Caki2 (cell line): ENCODE data around the gene NHERF1. TPM values are rescaled to one million over a fixed set of nuclear protein-coding genes. Genes with fewer than 3 reads are reported as not detected.

Experiments used
- DNase-seq: peaks from one replicate; pipeline ENCODE4 v3.0.0-alpha.2; 2015; ENCODE audit warnings: low read depth
- in situ Hi-C: cut with HindIII; loops from 2 replicates; pipeline ENCODE4 v1.10.0; 2016; ENCODE audit warnings: low sequenced_read_pairs, low pct_unique_long_range_greater_than_20kb, mixed read lengths
- total RNA-seq: library from RNA; depleted of rRNA; stranded (reverse); fragments of >200 nt; shearing (Covaris generic); gene quantifications from 2 replicates; pipeline ENCODE4 v1.2.3, GENCODE V29; 2014; ENCODE audit warnings: low replicate concordance

NHERF1 gene
- total RNA-seq, 1 experiment from 2014 or later = 21.0 TPM

DNA sequence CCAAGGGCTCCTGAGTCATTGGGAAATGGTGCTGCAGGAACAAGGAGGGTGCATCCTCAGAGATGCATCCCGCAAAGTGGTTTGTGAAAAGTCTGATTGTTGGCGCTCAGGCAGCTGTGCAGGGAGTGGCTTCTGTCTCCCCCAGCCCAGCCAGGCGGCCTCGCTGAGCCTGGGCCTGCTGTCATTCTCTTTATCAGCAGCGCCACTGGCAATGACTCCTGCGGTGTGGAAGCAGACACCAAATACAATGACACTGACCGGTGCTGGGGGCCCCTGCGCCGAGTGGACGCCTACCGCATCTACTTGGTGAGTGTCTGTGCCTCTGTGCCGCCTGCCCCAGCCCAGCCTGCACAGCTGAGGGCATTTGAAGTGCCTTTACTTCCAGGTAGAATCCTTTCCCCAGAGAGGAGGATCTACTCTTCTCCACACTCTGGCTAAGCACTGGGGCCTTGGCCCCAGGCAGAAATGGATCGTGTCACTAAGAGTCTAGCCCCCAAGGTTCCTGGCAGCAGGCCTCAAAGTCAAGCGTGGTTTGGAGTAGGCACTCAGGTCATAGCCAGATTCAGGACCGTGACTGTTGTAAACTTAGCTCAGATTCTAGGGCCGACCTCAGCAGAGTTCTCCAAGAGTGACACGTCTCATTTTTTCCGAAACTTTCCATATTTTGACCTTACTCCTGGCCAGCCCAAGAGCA, 47.0 kb downstream of the NHERF1 start:
- in situ Hi-C loops = no loop called here
- no peak for DNase-seq

DNA sequence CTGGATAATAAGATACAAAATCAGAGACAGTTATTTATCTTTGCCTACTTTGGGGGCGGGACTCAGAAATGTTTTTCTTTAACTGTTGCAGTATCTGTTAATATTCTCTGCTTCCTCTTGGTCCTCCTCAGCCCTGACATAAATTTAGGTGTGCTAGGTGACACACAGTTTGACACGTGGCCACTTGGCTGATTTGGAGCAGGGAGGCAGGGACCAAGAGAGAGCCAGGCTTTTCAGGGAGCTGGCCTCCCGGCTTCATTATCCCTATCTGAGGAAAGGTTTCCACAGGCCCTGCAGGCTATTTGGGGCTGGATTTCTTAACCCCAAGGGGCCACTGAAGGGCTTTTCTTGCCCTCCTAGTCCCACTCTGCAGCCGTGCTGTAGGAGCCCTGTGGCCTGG, 47.8 kb downstream of the NHERF1 start:
- no peak for DNase-seq
- in situ Hi-C loops = no loop called here

- in situ Hi-C loops = no loop called here
Measured at GRCh38 chr17:74796866-74797265, 48.4 kb downstream of the NHERF1 start.

GRCh38 chr17:74797824-74798223, 49.4 kb downstream of the NHERF1 start:
- in situ Hi-C loops = no loop called here
- DNase-seq = no peak

More at GRCh38 chr17:74796866-74797265, 48.4 kb downstream of the NHERF1 start:
- no peak for DNase-seq

- in situ Hi-C loops = no loop called here
- DNase-seq = peak; percentile 59
Measured at GRCh38 chr17:74798239-74798707, 49.8 kb downstream of the NHERF1 start.

- in situ Hi-C loops = no loop called here
- DNase-seq = no peak
Measured at GRCh38 chr17:74799097-74799496, 50.7 kb downstream of the NHERF1 start.

- DNase-seq = no peak
- in situ Hi-C loops = no loop called here
Measured at GRCh38 chr17:74800531-74800930, 52.1 kb downstream of the NHERF1 start.

DNA sequence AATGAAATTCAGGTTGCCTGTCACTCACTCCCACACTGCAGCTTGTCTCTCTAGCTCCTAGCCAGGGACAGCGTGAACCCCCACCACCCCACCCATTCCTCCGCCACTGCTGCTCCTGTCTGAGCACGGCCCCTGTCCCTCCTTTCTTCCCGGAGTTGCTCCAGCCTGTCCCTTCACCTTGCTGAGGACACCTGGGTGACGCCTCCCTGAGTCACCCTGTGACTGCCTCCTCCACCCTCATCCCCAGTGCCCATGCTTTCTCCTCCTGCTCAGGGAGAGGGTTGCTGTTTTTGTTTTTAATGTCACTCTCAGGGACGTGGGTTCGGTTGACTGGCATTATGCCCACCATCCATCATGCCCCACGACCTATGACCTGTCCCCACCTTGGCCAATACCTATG, 53.5 kb downstream of the NHERF1 start:
- in situ Hi-C loops = no loop called here

DNA sequence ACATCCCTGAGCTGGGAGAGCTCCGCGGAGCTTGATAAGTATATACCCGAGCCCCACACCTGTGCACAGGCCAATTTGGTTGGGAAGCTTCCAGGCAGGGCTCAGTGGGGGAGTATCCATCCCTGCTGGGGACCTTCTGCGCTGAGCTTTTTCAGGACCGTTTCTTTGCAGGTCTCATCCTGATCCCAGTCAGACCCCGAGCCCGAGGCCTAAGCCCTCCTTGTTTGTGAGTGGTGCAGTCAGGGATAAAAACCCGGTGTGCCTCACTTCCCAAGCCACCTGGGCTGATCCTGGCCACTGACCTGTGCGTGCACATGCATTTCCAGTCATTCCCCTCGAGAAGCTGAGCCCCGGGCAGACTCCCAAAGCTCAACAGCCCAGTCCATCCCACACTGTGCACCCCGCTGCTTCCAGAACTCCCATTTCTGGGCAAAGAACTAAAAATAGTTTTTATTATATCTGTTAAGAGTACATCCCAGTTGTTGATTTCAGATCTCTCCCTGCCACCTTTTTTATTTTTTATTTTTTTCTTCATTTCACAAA, 55.0 kb downstream of the NHERF1 start:
- in situ Hi-C loops = no loop called here
- DNase-seq = no peak

More for the DNA sequence above, 53.5 kb downstream of the NHERF1 start:
- DNase-seq = no peak

DNA sequence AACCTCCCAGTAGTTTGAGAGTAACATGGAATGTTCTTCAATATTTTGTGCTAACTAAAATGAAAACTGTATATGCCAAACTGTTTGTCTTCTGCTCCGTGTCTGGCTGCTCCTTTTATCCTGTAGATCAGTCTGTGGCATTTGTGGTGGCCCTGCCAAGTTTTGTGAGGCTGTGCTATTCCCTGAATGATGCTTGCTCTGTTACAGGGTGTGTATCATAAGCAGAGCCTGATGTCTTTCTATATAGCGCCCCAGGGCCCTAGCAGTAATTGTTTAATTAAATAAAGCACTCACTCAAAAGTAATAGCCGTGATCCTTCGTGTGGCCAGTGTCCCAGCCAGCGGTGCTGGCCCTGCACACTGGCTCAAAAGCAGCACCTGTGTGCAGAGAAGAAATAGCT, 55.5 kb downstream of the NHERF1 start:
- no peak for DNase-seq
- in situ Hi-C loops = no loop called here

GRCh38 chr17:74804683-74805082, 56.3 kb downstream of the NHERF1 start:
- in situ Hi-C loops = no loop called here
- no peak for DNase-seq

DNA sequence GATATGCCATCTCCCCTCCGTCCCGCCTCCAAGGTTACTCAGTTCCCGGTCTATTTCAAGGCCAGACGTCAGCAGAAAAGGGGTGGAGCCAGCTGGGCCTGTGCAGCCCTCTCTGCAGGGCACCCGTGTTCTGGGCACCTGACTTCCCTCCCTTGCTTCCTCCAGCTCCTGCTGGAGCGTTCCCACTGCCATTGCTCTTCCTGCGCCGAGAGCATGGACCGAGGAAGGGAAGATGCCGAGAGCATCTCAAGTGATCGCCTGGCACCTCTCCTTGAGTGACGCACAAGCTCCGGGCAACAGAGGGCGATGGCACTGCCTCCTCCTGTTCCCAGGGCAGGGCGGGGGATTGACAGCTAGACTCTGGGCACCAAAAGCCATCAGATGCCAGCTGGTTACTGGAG, 57.2 kb downstream of the NHERF1 start:
- DNase-seq = no peak
- in situ Hi-C loops = no loop called here

DNA sequence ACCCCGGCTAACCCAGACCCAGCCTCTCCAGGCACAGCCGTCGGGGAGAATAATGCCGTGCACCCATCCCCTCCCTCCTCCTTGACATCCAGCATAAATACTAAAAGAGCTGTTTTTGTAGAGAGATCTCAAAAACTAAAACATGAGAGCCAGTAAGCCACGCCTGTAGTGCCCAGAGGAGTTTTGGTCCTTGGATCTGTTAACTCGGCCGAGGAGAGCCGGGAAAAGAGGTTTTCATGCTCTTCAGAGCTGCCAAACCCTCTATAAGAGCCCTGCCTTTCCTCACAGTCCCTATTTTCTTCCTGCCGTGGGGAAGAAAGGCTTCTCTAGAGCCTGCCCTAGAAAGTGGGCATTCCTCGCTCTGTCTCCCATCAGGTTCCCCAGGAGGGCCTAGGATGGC, 57.9 kb downstream of the NHERF1 start:
- DNase-seq = no peak
- in situ Hi-C loops = no loop called here

- no peak for DNase-seq
- in situ Hi-C loops = no loop called here
Measured at GRCh38 chr17:74807441-74807840, 59.0 kb downstream of the NHERF1 start.

DNA sequence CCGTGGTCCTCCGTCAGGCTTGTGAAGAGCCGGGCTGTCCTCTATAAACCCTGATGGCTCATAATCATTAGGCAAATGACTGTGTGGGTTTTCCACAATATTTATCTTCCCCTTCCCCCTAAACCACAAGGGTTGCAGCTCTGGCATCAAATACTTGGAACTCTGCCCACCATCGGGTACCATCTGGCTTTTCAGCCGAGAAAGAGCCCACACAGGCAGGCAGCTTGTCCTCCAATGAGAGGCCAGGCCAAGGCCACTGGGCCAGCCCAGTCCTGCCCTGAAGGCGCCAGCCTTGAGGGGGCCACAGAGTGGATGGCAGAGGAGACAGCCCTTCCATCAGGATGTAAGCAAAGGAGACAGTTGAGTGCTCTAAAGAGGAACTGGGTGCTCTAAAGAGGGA, 59.5 kb downstream of the NHERF1 start:
- in situ Hi-C loops = no loop called here
- no peak for DNase-seq

DNA sequence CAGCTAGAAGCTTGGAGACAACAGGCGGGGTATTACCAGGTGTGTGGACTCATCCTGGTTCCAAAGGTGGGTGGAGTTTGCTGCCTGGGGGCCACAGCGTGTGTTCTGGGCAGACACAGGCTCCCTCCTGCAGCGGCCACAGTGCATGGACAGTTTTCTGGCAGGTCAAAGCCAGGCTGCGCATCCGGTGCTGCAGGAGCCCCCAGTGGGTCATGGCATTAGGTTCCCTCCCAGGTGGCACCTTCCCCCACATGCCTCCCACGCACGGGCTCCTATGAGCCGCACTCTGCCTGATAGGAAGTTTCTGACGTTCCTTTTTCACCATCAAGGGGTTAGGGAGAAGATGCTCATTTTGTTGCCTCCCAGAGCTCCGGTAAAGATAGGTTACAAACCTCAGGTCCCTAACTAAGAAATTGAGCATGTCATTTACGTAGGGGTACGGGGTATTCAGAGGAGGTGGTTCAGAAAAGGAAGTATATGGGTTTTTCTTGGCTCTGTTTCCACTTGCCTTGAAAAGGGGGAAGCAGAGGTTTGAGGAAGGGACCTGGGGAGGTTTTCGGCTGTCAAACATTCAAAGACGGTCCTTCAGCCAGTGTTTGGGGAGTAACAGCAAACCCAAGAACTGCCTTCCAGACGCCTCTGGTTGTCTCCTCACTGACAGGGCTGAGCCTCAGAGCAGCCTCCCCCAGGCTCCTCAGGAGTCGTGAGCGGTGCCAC, 60.4 kb downstream of the NHERF1 start:
- in situ Hi-C loops = no loop called here
- no peak for DNase-seq

DNA sequence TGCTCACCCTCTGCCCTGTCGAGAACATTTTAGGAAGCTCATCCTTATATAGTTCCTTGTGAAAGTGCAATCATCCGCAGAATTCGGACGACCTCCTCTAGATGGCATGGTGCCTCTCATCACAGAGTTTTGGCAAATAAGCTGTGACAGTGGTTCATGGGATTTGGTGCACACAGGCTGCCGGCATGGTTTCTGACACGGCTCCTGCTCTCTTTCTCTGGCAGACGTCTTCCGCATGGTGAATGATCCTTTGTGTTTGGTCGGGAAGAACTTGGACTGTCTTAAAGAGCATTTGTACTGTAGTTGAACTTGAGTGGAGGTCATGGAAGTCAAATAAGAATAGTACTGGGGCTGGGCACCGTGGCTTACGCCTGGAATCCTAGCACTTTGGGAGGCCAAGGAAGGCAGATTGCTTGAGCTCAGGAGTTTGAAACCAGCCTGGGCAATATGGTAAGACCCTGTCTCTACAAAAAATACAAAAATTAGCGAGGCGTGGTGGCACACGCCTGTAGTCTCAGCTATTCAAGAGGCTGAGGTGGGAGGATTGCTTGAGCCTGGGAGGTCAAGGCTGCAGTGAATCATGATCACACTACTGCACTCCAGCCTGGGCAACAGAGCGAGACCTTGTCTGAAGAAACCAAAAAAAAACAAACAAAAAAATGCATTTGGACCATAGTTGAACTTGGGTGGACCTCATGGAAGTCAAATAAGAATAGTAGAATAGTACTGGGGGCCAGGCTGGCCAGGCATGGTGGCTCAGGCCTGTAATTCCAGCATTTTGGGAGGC, 62.5 kb downstream of the NHERF1 start:
- in situ Hi-C loops = no loop called here
- DNase-seq = peak; percentile 72

DNA sequence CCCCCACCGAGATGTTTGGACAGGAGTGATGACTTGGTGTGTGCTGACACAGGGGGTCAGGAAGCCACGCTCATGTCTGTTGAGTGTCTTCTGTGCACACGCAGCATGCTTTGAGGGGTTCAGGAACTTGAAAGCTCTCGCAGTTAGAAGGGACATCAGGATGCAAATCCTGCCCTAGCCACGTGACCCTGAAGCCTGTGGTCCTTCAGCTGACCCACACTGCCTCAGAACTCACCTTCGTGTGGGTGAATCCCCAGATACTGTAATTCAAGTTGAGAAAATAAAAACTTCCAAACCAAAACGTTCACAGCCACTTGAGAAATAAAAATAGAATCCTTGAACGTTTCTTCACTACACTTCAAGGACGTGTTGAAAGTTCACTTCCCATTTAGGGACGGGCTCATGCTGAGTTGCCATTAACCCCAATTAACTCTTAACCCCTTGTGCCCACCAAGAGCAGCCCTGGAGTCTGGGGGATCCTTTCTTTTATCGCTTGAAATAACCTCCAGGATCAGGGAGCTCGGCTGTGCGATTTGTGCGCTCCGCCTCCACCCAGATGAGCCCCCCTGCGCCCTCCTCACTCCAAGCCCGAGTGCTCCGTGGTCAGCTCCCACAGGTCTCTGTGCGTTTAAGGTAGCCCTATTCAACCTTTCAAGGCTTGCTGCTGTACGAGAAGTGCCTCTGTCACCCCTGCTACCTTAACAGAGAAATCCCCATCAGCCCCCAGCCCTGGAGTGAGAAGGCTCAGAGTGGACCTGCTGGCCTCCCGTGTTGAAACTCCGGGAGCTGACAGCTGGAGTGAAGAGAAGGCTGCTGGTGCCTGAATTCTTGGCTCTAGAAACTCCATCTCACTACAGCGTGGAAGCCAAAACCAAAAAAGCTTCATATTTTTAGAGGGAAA, 63.9 kb downstream of the NHERF1 start:
- in situ Hi-C loops = no loop called here
- no peak for DNase-seq
